WTC11 (cell line): ENCODE measurements around the gene BAIAP2L1.

Source experiments
- ESRRA ChIP-seq: sonication (generic); formaldehyde crosslinking; IDR thresholded peaks from 2 replicates; pipeline ENCODE4 v1.8.1; 2022; ENCODE audit warnings: mild to moderate bottlenecking, missing genetic modification reagents, borderline replicate concordance
- GABPB1 ChIP-seq: sonication (generic); formaldehyde crosslinking; IDR thresholded peaks from 2 replicates; pipeline ENCODE4 v1.8.1; 2023; ENCODE audit warnings: mild to moderate bottlenecking, missing genetic modification reagents
- IRF2 ChIP-seq: sonication (generic); formaldehyde crosslinking; IDR thresholded peaks from 2 replicates; pipeline ENCODE4 v1.8.0; 2022; ENCODE audit warnings: low read depth, missing genetic modification reagents, borderline replicate concordance
- SP1 ChIP-seq: sonication (generic); formaldehyde crosslinking; conservative IDR thresholded peaks from 2 replicates; pipeline ENCODE4 v1.8.1; 2022; ENCODE audit warnings: missing genetic modification reagents
- TEAD1 ChIP-seq: sonication (generic); formaldehyde crosslinking; IDR thresholded peaks from 2 replicates; pipeline ENCODE4 v1.8.0; 2022; ENCODE audit warnings: mild to moderate bottlenecking, missing genetic modification reagents
- ZNF138 ChIP-seq: sonication (generic); formaldehyde crosslinking; conservative IDR thresholded peaks from 2 replicates; pipeline ENCODE4 v1.8.1; 2022; ENCODE audit warnings: mild to moderate bottlenecking, moderate library complexity, missing genetic modification reagents
- TF ChIP-seq, protein P1 (sequence below): sonication (generic); formaldehyde crosslinking; IDR thresholded peaks from 2 replicates; pipeline ENCODE4 v1.8.1; 2023; ENCODE audit warnings: mild to moderate bottlenecking, missing genetic modification reagents, moderate library complexity
- TF ChIP-seq, protein P2 (sequence below): fragments of 200-600 bp; IDR thresholded peaks from 2 replicates; pipeline ENCODE4 v1.8.0; 2022; ENCODE audit warnings: antibody characterized with exemption
- TF ChIP-seq, protein P3 (sequence below): sonication (generic); formaldehyde crosslinking; IDR thresholded peaks from 2 replicates; pipeline ENCODE4 v1.8.1; 2023; ENCODE audit warnings: mild to moderate bottlenecking, missing genetic modification reagents, moderate library complexity
- TF ChIP-seq, protein P4 (sequence below): sonication (generic); formaldehyde crosslinking; IDR thresholded peaks from 2 replicates; pipeline ENCODE4 v1.8.0; 2022; ENCODE audit warnings: mild to moderate bottlenecking, missing genetic modification reagents
- TF ChIP-seq, protein P5 (sequence below): sonication (generic); formaldehyde crosslinking; conservative IDR thresholded peaks from 2 replicates; pipeline ENCODE4 v1.8.1; 2022; ENCODE audit warnings: mild to moderate bottlenecking, missing genetic modification reagents

DNA sequence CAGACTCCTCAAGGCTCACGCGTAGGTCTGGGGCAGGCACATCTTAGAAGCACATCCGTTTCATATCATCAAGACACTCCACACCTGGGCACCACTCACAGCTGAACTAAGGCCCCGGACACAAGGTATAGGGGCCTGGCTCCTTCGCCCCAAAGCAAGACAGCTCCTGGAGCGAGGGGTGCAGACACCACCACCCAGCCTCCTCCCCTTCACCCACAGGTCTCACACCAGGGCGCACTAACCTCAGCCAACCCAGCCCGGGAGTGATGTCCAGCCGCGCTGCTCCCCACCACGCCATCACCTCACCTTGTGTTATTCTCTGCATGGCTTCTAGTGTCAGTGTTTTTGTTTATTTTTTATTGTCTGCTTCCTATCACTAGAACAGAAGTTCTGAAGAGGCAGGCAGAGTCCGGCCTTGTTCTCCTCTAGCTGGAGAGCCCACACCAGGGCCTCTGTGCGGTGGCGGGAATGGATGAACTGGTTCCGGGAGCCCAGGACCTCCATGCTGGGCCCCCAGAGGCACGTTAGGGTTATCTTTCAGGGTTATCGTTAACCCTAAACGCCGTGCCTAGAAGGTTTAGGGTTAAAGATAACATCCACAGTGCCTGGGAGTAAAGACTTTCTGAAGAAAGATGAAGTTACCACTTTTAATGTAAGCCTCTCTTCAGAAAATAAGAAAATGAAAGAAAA is 97.6 kb downstream of the BAIAP2L1 start:
- no peak for TF ChIP-seq ESRRA (CRISPR knock-in tag)
- TF ChIP-seq, protein P1, sequence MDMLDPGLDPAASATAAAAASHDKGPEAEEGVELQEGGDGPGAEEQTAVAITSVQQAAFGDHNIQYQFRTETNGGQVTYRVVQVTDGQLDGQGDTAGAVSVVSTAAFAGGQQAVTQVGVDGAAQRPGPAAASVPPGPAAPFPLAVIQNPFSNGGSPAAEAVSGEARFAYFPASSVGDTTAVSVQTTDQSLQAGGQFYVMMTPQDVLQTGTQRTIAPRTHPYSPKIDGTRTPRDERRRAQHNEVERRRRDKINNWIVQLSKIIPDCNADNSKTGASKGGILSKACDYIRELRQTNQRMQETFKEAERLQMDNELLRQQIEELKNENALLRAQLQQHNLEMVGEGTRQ (CRISPR knock-in tag) = no peak
- TF ChIP-seq, protein P2, sequence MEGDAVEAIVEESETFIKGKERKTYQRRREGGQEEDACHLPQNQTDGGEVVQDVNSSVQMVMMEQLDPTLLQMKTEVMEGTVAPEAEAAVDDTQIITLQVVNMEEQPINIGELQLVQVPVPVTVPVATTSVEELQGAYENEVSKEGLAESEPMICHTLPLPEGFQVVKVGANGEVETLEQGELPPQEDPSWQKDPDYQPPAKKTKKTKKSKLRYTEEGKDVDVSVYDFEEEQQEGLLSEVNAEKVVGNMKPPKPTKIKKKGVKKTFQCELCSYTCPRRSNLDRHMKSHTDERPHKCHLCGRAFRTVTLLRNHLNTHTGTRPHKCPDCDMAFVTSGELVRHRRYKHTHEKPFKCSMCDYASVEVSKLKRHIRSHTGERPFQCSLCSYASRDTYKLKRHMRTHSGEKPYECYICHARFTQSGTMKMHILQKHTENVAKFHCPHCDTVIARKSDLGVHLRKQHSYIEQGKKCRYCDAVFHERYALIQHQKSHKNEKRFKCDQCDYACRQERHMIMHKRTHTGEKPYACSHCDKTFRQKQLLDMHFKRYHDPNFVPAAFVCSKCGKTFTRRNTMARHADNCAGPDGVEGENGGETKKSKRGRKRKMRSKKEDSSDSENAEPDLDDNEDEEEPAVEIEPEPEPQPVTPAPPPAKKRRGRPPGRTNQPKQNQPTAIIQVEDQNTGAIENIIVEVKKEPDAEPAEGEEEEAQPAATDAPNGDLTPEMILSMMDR = no peak
- TF ChIP-seq ZNF138 = no peak
- no peak for TF ChIP-seq IRF2 (CRISPR knock-in tag)
- TF ChIP-seq, protein P3, sequence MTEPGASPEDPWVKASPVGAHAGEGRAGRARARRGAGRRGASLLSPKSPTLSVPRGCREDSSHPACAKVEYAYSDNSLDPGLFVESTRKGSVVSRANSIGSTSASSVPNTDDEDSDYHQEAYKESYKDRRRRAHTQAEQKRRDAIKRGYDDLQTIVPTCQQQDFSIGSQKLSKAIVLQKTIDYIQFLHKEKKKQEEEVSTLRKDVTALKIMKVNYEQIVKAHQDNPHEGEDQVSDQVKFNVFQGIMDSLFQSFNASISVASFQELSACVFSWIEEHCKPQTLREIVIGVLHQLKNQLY (CRISPR knock-in tag) = no peak
- TF ChIP-seq, protein P4, sequence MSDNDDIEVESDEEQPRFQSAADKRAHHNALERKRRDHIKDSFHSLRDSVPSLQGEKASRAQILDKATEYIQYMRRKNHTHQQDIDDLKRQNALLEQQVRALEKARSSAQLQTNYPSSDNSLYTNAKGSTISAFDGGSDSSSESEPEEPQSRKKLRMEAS (CRISPR knock-in tag) = no peak
- TF ChIP-seq, protein P5, sequence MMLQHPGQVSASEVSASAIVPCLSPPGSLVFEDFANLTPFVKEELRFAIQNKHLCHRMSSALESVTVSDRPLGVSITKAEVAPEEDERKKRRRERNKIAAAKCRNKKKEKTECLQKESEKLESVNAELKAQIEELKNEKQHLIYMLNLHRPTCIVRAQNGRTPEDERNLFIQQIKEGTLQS (CRISPR knock-in tag) = no peak
- TF ChIP-seq GABPB1 = no peak
- TF ChIP-seq TEAD1 (CRISPR knock-in tag) = no peak
- no peak for TF ChIP-seq SP1 (CRISPR knock-in tag)
